OCI-LY3 (cell line): ENCODE measurements around the gene TMA7.

ENCODE experiments used
- H2AFZ ChIP-seq: fragments of 200-600, 300-600 bp; shearing (Covaris generic); 2 replicates; pipeline ENCODE4 v1.6.0; 2014; ENCODE audit warnings: antibody characterized with exemption, low read depth, low read length
- H3K27ac ChIP-seq: fragments of 200-600, 300-600 bp; sonication (generic); 2 replicates; pipeline ENCODE4 v1.5.1; 2014; ENCODE audit warnings: mild to moderate bottlenecking, low read length, moderate library complexity, mixed read lengths
- H3K27me3 ChIP-seq: fragments of 200-600, 300-600 bp; sonication (generic); 2 replicates; pipeline ENCODE4 v1.6.1; 2014; ENCODE audit warnings: low read depth, low read length, mixed read lengths
- H3K36me3 ChIP-seq: fragments of 200-600, 300-600 bp; sonication (generic); replicated peaks from 2 replicates; pipeline ENCODE3; 2014; ENCODE audit warnings: low read depth, low read length, mixed read lengths
- H3K4me1 ChIP-seq: fragments of 300-600, 200-600 bp; sonication (generic); 2 replicates; pipeline ENCODE4 v1.6.1; 2014; ENCODE audit warnings: low read length, mixed read lengths
- H3K4me2 ChIP-seq: fragments of 200-600, 300-600 bp; sonication (generic); 2 replicates; pipeline ENCODE4 v1.6.1; 2014; ENCODE audit warnings: low read length, mixed read lengths
- H3K4me3 ChIP-seq: fragments of 300-600, 200-600 bp; sonication (generic); 2 replicates; pipeline ENCODE4 v1.5.1; 2014; ENCODE audit warnings: antibody characterized with exemption, mild to moderate bottlenecking, low read length, moderate library complexity
- H3K79me2 ChIP-seq: fragments of 300-600, 200-600 bp; shearing (Covaris generic); 2 replicates; pipeline ENCODE4 v1.6.1; 2014; ENCODE audit warnings: mild to moderate bottlenecking, low read length, mixed read lengths
- H3K9ac ChIP-seq: fragments of 300-600, 200-600 bp; shearing (Covaris generic); 2 replicates; pipeline ENCODE4 v1.6.0; 2014; ENCODE audit warnings: mild to moderate bottlenecking, low read length, moderate library complexity
- H3K9me3 ChIP-seq: fragments of 200-600, 300-600 bp; shearing (Covaris generic); 2 replicates; pipeline ENCODE4 v1.6.1; 2014; ENCODE audit warnings: low read length, mixed read lengths; ENCODE audit not compliant: insufficient read depth
- H4K20me1 ChIP-seq: fragments of 200-600, 300-600 bp; sonication (generic); 2 replicates; pipeline ENCODE4 v1.6.1; 2016; ENCODE audit warnings: low read length, mixed read lengths; ENCODE audit not compliant: insufficient read depth
- EZH2phosphoT487 ChIP-seq: fragments of 200-600 bp; shearing (Covaris generic); IDR thresholded peaks from 2 replicates; pipeline ENCODE4 v1.6.1; 2018; ENCODE audit warnings: antibody characterized with exemption, mixed run types, low read depth
- TF ChIP-seq, protein P1 (sequence below): fragments of 200-600, 300-600 bp; sonication (generic); IDR thresholded peaks from 2 replicates; pipeline ENCODE4 v1.5.1; 2014; ENCODE audit warnings: antibody characterized with exemption, low read length, low read depth

Gene TMA7

DNA sequence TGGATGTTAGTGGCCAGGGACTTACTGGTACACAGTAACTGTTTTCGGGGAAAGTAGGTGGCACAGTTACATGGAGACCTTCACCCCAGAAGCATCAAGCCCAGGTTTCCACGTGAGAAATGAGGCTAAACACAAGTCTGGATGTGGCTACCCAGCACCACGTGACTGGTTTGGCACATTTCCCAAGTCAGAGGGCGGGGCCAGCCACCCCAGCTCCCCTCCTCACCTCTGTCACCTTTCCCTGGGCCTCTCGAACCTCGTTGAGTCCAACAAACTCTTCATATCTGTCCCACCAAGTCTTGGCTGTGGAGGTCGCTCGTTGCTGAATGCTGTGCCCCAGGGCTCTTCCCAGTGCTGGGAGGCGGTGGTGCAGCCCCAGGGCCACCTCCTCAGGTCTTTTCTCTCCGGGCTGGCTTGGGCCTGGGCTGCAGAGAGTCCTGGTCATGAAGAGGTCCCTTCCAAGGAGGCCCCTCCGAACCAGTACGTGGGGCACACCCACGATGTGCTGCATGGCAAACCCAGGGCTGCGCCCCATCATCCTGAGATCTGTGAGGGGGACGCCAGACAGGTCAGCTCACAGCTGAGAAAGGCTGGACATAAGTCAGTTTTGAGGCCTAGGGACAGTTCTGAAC is 5.3 kb upstream of the TMA7 start:
- H3K36me3 ChIP-seq = peaks cover 23% of the 10 kb centered on the region
- no peak overlapping the region for H2AFZ ChIP-seq
- H3K27ac ChIP-seq = no peak overlapping the region
- peaks cover 15% of the 10 kb centered on the region for H3K79me2 ChIP-seq
- H3K4me3 ChIP-seq = no peak overlapping the region
- H3K4me2 ChIP-seq = no peak overlapping the region
- TF ChIP-seq, protein P1, sequence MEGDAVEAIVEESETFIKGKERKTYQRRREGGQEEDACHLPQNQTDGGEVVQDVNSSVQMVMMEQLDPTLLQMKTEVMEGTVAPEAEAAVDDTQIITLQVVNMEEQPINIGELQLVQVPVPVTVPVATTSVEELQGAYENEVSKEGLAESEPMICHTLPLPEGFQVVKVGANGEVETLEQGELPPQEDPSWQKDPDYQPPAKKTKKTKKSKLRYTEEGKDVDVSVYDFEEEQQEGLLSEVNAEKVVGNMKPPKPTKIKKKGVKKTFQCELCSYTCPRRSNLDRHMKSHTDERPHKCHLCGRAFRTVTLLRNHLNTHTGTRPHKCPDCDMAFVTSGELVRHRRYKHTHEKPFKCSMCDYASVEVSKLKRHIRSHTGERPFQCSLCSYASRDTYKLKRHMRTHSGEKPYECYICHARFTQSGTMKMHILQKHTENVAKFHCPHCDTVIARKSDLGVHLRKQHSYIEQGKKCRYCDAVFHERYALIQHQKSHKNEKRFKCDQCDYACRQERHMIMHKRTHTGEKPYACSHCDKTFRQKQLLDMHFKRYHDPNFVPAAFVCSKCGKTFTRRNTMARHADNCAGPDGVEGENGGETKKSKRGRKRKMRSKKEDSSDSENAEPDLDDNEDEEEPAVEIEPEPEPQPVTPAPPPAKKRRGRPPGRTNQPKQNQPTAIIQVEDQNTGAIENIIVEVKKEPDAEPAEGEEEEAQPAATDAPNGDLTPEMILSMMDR = no peak
- no peak for TF ChIP-seq EZH2phosphoT487
- no peaks in the 10 kb centered on the region for H4K20me1 ChIP-seq
- no peaks in the 10 kb centered on the region for H3K27me3 ChIP-seq
- peaks cover 33% of the 10 kb centered on the region for H3K4me1 ChIP-seq
- H3K9ac ChIP-seq = no peak overlapping the region
- no peaks in the 10 kb centered on the region for H3K9me3 ChIP-seq

DNA sequence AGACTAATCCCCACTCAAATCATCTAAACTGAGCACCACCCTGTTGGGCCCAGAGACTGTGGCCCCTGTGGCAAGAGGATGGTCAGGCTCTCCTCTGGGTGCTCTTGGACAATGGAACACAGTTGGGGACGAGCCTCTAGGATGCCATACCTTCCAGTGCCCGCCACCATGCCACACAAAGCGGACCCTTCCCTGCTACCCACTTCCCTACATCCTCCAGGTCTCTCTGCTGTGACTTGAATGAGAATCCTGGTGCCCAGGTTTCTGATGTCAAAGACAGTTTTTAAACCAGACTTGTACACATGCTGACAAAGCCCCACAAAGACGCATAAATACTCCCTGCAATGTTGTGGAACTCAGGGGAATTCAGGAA is 4.8 kb upstream of the TMA7 start:
- no peaks in the 10 kb centered on the region for H3K9me3 ChIP-seq
- H4K20me1 ChIP-seq = no peaks in the 10 kb centered on the region
- no peak overlapping the region for H3K4me3 ChIP-seq
- no peak overlapping the region for H3K4me2 ChIP-seq
- TF ChIP-seq, protein P1 = no peak
- no peak for TF ChIP-seq EZH2phosphoT487
- H3K9ac ChIP-seq = no peak overlapping the region
- H3K27ac ChIP-seq = no peak overlapping the region
- no peaks in the 10 kb centered on the region for H3K27me3 ChIP-seq
- H3K4me1 ChIP-seq = peaks cover 28% of the 10 kb centered on the region
- peaks cover 23% of the 10 kb centered on the region for H3K36me3 ChIP-seq
- H2AFZ ChIP-seq = no peak overlapping the region
- peaks cover 19% of the 10 kb centered on the region for H3K79me2 ChIP-seq

DNA sequence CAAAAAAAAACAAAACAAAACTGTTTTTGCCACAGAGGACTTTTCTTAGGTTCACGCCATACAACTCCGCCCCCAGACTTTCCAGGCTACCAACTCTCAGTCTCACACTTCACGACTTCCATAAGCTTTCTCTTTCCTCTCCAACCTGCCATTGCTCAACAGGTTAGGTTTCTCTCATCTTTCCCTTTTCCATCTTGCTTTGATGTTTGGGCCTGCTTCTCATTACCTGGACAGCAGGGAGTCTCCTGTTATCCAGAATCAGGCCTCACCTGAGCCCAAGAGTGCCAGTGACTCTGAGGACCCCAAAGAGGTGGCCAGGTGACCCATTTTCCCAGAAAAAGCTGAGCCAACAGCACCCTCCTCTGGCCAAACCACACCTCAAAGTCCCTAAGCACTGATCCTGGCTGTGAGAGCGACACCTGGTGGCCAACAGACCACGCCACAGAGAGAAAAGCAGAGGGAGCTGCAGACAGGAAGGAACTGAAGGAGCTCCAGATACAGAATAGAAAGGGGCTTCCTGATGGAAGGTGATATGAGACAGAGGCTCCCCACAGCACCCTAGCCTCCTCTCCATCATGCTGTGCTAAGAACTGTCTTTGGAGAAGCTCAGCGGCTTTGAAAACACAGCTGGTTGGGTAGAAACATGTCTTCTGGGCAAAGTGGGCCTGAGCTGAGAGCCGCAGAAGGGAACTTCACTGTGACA is 4.1 kb upstream of the TMA7 start:
- Histone ChIP-seq H3K4me2 (no peak overlapping the region), H2AFZ (no peak overlapping the region), H3K9me3 (no peaks in the 10 kb centered on the region), H4K20me1 (no peaks in the 10 kb centered on the region), H3K9ac (no peak overlapping the region), H3K4me1 (peaks cover 28% of the 10 kb centered on the region), H3K27ac (0 out of 2 replicates have a peak overlapping the region, but pooled peaks have one; percentile 1), H3K79me2 (peaks cover 26% of the 10 kb centered on the region), H3K4me3 (no peak overlapping the region), H3K36me3 (peaks cover 23% of the 10 kb centered on the region), H3K27me3 (no peaks in the 10 kb centered on the region)
- TF ChIP-seq, protein P1 = peak; percentile 100
- TF ChIP-seq EZH2phosphoT487 = no peak

DNA sequence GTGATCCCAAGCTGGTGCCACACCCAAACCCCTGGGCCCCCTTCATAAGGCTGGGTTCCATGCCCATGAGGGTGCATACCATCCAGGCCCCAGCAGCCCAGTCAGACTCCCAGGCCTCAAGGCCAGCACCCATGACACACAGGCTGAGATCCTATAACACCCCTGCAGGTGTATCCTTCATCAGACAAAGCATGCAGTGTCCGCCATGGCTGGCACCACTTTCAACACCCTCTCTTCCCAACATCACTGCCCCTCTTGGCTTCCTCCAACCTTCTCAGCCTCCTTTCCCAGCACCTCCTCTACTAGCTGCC is 3.6 kb upstream of the TMA7 start:
- no peak overlapping the region for H2AFZ ChIP-seq
- H3K27me3 ChIP-seq = no peaks in the 10 kb centered on the region
- no peak overlapping the region for H3K4me3 ChIP-seq
- no peaks in the 10 kb centered on the region for H4K20me1 ChIP-seq
- no peaks in the 10 kb centered on the region for H3K9me3 ChIP-seq
- H3K36me3 ChIP-seq = peaks cover 23% of the 10 kb centered on the region
- peaks cover 30% of the 10 kb centered on the region for H3K4me1 ChIP-seq
- H3K79me2 ChIP-seq = peaks cover 31% of the 10 kb centered on the region
- no peak overlapping the region for H3K4me2 ChIP-seq
- no peak overlapping the region for H3K9ac ChIP-seq
- TF ChIP-seq, protein P1 = no peak
- no peak for TF ChIP-seq EZH2phosphoT487
- no peak overlapping the region for H3K27ac ChIP-seq
